ENCODE results near the gene WFS1.

WFS1 gene, protein sequence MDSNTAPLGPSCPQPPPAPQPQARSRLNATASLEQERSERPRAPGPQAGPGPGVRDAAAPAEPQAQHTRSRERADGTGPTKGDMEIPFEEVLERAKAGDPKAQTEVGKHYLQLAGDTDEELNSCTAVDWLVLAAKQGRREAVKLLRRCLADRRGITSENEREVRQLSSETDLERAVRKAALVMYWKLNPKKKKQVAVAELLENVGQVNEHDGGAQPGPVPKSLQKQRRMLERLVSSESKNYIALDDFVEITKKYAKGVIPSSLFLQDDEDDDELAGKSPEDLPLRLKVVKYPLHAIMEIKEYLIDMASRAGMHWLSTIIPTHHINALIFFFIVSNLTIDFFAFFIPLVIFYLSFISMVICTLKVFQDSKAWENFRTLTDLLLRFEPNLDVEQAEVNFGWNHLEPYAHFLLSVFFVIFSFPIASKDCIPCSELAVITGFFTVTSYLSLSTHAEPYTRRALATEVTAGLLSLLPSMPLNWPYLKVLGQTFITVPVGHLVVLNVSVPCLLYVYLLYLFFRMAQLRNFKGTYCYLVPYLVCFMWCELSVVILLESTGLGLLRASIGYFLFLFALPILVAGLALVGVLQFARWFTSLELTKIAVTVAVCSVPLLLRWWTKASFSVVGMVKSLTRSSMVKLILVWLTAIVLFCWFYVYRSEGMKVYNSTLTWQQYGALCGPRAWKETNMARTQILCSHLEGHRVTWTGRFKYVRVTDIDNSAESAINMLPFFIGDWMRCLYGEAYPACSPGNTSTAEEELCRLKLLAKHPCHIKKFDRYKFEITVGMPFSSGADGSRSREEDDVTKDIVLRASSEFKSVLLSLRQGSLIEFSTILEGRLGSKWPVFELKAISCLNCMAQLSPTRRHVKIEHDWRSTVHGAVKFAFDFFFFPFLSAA

DNA sequence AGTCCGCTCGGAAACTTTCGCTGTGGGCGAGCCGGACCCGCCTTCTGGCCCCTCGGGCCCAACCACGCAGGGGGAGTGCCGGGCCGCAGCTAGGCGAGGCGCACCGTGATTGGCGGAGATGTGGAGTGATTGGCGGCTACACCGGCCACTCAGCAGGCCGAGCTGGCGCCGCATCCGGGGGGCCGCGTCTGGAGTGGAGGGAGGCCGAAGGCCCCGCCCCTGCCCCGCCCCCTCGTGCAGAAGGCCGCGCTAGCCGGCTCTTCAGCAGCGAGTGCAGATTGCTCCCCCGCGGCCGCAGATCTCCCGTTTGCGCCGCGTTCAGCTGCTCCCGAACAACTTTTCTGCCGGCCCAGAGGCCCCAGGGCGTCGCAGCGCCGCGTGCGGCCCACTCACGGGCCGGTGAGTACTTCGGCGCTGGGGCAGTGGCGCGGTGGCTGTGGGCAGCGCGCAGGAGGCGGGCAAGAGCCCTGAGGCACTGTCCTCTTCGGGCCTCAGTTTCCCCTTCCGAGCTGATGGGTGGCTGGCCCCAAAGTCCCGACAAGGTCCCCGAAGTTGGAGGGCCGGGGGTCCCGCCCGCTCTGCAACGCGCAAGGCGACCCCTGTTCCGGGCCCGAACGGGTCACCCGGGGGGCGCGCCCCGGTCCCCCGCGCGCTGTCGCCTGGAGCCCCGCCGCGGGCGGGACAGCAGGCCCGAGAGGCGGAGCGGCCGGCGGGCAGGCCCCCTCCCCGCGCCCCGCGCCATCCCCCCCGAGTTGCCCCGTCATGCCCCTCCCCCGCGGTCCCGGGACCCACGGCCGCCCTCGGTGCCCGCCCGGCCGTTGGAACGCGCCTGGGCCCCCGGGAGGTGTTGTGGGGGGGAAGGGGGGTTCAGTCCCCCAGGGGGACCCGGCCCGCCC is at the start of gene WFS1:
TSS of gene WFS1 (plus strand) at position 235 of the 896 bp plus-strand sequence. CDS start 7,606 bp downstream, outside the sequence.
- FAIRE-seq = peak; percentile 73

DNA sequence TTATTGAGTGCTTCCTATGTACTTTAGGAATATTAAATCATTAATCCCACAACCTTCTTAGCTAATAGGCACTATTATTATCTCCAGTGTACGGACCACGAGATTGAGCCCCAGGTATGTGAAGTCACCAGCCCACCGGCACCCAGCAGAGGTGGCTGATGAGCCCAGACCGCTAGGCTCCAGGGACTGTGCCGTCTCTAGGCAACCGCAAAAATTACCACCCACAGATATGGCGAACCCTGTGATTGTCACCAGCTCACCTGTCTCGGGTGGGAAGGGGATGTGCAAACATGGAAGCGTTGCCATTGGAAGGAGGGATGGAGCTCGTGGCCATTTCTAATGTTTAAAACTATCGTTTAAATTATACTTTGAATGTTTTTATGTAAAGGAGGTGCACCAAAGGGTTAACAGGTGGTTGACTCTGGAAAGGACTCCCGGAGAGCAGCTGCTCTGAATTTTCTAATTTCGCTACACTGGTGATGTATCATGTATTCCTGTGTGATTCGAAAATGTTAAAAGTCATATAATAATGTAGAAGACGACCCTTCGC is 48.3 kb upstream of the WFS1 start:
- FAIRE-seq = no peak

DNA sequence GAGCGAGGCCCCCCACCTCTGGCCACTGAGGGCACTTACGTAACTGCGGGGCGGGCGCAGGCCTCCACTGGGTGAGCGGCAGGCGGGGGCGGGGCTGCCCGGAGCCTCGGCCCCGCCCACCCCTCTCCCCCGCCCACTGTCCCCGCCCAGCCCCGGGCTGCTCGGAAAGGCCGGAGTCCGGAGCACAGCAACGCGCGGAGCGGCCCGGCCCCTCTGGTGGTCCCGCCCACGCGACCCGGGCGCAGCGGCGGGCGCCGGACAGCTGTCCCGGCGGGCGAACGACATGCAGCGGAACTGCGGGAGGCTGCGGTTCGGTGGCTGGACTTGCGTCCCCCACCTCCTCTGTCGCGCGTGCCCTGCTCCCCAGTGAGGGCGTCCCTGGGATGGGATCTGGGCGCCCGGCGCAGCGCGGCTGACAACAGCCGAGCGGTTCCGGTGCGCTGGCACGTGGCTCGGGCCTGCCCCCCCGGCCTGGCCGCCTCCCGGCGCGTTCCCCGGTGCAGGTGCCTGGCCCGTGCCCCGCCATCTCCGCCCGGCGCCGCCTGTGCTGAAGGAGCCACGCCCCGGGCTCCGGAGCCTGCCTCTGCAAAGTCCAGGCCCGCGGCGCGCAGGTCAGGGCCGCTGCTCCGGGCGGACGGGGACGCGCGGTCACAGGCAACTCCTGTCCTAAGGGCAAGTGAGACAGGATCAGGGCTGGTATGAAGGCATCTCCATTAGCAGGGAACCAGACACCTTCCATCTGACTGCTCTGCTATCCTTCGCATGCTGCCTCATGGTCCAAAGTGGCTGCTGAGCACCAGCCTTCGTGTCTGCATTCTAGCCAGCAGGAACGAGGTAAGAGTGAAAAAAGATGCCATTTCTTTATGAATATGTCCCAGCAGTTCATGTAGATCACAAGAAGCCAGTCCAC is 47.5 kb upstream of the WFS1 start:
- no peak for FAIRE-seq

DNA sequence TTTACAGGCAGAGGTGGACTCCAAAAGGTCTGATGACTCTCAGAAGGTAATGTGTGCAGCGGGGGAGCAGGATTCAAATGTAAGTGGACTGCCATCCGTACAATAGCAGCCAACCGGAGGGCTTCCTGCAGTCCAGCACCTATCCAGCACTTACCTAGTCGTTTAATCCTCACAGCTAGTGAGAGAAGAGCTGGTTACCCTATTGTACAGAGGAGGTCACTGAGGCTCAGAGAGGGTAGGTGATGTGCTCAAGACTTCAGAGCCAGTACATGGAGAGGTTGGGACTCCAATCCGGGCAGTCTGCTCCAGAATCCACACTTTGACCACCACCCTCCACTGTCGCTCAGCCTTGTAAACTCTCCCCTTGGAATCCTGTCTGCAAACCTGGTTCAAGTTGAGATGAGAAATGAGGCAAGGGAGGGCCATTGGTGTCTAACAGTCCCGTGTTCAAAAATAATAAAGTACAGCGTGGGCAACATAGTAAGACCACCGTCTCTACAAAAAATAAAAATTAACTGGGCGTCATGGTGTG is 46.8 kb upstream of the WFS1 start:
- no peak for FAIRE-seq

DNA sequence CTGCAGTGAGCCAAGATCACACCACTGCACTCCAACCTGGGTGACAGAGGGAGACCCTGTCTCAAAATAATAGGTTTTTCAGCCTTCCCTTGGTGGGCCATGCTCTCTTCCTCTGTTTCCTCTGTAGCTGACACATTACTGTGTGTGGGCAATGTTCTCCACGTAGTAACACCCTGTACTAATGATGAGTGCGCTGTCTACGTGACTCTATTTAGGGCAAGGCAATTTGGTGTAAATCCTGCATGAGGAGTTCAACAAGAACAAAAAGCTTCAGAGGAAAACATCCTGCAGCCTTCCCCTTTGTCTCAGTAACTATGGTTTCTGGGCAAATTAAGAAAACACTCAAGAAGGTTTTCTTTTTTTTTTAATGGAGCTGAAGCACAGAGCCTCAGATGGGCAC is 44.9 kb upstream of the WFS1 start:
- FAIRE-seq = no peak

DNA sequence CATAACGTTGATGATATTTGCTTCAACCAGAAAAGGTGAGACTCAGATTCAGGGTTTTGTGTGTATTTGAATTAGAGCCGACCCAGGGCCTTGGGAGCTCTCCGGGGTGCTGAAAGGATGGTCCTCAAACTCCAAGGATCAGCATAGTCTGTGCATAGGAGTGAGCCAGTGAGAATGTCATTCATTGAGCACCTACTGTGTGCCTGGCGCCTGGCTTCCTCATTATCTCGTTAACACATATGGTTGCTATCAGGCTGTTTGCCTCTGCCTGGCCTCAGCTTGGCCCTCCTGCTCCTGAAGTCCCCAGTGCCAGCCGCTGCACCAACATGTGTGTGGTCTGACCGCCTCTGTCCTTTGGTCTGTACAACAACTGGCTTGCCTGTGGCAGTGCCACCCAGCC is 44.2 kb upstream of the WFS1 start:
- no peak for FAIRE-seq

DNA sequence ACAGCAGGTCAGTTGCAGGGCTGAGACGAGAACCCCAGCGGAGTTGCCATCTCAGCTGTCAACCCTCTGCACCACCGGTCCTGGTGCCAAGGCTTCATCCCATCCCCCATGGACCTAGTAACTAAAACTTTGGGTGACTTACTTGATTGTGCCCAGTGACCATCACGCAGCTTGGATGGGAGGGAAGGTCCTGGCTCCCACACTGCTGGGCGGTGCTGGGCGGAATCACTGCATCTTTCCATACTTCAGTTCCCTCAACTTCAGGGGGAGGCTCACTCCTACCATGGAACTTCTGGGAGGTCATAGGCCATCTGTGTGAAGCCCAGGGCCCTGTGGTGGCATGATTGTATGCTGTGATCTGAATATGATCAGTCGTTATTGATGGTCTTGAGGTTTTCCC is 43.1 kb upstream of the WFS1 start:
- no peak for FAIRE-seq

DNA sequence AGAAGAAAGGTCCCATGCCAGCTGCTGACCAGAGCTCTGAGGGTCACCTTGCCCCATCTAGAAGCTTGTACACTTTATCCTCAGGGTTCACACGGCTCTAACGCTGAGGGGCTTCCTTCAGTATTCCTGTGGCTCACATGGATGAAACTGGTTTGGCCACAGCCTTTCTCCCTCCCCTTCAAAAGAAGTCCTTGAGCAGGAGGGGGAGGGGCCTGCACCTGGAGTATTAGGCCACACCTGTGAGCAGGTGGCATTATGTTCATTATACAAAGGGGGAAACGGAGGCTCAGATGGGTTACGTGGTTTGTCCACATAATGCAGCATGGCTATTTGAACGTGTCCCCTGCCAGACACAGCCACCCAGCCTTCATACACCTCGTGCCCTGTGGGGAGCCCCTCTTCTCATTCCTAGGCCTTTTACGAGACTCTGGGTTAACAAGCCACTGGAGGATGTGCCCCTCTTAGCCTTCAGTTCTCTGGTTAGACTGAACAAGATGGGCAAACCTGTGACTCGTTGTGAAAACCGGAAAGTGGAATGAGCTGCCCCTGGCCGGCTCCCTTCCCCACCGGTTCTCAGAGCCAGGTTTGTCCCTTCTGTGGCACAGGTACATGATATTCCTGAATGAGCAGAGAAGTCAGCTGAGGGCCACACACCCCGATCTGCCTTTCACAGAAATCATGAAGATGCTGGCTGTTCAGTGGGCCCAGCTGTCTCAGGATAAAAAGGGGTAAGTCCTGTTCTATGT is 42.1 kb upstream of the WFS1 start:
- FAIRE-seq = no peak

DNA sequence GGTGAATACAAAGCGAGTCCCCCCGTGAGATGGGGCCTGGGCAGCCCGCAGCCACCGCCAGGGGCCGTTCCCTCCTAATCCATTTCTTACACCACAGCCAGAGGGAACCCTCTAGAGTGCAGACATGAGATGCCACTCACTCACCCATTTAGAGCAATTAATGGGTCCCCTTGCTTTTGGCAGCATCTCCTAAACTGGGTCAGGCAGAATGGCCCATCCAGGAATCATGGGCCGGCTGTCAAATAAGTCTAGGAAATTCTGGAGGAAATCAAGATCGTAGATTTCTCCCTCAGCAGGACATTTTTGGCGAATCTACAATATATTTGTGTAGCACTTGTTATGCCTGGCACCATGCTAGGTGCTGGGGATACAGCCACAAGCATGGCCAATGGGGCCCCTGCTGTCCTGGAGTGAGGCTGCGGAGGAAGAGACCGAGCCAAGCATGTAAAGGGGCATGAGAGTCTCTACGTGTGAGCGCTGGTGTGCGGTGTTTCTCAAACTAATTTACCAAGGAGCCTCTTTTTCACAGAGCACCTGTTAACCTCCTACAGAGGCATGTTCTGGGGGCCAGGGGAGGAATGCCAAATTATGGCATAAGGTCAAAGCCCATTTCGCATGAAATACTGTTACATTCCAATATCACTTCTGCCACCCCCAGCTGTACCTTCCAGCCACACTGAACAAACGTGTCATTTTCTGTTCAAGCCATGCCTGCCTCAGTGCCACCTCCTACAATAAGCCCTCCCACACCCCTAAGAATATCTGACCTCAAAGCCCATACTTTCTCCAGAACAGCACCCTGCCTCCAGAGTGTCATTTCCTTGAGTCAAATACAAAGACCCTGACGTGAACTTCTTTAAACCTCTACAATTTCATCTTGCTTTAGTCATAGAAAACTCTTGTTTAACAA is 41.2 kb upstream of the WFS1 start:
- FAIRE-seq = no peak

DNA sequence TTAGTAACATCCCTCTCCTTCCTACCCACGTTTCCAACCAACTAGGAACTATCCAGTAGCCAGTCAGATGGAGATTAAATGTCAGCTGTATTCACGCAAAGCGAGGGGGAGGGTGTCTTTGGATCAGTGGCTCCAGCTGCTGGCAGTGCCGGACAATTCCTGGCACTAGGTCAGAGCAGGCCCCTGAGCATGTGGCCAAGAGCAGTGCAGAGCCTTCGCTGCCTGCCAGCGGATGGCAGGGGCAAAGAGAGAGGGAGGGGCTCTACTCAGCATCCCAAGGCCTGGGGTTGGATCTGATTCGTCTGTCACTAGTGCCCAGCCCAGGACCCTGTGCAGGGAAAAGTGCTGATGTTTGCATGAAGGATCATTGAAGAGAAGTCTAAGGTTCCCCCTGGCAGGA is 40.6 kb upstream of the WFS1 start:
- no peak for FAIRE-seq

DNA sequence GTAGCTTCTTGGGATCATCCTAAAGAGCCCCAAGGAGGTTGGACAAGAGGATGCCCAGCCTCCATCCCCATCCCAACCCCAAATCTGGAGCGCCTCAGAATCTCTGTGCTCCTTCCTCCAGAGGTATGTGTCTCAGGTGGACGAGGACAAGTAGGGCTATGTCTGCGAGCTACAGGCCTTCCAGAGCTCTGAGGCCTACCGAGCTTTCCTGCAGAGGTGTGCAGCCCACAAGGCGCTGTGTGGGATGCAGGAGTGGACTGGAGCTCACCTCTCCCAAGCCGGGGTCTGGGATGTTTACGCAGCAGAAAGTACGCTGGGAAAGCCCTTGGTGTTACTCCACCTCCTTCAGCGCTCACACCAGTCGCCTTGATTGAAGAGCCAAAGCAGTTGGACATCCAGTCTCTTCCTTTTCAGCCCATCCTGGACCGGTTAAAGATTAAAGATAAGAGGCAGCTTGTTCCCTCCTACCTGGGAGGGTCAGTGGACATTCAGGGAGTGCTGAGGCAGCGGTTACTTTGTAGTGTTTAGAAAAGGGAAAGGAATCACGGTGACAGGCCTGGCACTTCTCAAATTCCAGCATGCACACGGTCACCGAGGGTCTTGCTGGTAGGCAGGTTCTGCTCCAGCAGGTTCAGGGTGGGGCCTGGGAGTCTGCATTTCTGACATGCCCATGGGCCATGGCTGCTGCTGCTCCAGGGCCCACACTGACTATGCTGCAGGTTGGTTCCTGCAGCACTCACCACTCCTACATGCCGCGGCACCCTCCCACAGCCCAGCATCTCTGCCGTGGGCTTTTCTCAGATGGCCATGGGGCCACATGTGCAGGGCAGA is 39.8 kb upstream of the WFS1 start:
- FAIRE-seq = no peak

DNA sequence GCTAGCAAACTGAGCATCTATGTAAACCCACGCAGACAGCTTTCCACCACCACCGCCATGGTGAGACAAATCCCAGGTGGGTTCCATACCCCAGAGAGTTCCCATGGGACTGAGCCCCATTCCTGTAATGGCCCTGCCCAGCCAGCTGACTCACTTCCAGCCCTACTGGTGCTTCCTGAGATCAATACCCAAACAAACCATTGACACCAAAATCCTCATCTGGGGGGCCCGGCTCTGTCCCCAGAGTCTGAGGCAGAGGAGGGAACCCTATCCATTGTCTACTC is 39.2 kb upstream of the WFS1 start:
- FAIRE-seq = no peak

DNA sequence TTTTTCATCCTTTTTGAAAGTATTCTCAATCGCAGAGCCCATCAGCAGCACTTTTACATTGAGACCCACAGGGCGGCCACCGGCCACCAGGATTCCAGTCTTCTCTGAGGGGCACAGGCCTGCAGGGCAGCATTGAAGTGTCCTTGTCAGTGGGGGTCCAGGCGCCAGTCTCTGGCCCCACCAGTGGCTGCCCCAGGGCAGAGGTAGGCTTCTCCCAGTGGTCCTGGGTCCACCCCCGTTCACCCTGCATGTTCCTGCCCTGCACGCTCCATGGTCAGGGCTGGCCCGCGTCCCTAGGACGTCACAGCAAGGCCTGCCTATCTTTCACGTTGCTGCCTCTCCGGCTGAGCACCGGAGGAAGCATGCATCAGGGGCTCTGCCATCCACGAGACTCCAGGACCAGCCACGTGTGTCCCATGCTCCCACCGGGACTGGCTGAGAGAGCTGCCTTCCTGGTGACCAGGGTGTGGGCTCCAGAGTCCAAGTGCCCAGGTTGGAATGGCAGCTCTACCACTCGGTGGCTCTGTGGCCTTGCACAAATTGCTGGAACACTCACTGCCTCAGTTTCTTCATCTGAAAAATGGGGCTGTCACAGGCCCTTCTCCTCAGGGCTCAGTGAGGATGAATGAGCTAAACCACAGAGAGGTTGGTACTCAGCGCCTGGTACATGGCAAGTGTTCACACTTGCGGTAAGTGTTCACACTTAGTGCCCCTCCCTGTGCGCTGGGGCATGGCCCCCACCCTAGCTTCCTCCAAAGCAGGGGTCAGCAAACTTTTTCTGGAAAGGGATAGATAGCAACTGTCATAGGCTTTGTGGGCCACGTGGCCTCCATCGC is 38.6 kb upstream of the WFS1 start:
- no peak for FAIRE-seq

DNA sequence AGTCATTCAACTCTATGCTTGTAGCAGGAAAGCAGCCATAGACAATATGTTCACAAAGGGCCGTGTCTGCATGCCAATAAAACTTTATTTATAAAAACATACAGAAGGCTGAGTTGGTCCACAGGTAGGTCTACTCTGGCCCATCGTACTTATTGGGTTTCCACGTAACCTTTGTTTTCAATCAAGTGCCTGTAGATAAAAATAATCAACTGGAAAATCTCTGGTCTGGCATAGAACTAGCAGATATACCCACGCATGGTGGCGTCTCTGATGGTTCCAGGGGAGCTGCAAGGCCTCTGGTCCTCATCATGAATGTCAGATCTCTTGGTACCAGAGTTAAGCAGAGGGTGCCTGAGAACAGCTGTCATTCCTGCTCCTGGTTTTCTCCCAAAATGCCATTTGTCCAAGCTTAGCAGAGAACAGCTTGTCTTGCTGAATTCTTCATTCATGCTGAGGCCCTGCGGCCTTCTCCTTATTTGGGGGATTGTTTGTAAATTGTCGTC is 37.9 kb upstream of the WFS1 start:
- no peak for FAIRE-seq

DNA sequence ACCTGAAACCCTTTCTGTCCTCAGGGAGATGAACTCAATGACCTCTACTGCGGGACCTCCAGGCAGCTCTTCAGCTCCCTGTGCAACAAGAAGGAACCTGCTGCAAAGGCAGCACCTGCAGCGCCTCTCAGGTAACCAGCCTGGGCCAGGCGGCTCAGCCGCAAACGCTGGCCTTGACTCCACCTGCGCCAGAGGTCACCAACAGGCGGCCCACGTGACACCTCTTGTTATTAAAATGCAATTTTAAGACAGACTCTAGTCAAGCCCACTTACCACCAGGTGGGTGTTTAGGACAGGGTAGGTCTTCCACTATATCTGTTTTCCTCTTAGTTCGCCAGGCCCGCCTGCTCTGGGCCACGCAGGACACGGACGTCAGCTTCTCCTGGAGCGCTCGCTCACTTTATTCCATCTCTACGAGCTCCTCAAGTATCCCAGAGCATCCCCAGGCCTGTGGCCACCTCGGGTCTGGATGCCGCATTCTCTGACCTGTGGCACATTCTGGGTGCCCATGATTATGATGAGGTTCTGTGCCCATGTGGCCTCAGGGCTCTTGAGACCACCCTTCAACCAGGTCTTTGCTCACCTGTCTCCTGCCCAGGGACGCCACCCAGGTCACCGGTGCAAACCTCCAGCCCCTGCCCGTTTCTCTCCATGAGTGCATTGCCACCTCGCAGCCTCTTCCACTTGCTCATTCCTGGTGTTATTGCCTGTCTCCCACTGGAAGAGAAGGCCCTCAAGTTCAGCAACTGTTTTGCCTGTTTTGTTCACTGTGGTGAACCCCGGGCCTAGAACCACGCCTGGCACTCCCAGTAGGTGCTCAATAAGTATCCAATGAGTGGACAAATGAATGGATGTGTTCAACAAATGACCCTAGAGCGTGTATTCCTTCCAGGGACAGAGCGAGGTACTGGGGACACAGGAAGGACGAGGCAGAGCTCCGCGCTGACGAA is 36.5 kb upstream of the WFS1 start:
- FAIRE-seq = no peak

DNA sequence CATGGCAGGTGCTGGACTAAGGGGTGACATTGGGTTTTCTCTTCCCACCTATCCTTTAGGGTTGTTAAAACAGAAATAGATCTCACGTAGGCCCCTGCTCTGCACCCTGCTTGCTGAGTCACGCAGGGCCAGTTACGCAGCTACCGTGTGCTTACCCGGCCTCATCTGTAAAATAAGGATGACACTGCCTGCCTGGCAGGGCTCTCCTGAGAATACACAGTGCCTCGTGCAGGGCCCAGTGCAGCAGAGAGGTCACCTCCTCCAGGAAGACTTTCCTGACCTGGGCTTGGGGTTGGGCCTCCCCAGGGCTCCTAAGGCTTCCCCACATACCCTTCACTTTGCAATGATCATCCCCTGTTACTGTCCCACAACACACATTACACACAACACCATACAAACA is 35.7 kb upstream of the WFS1 start:
- FAIRE-seq = no peak
